HG02623 (cell line): Measurements from ENCODE around the gene PER1.
"Not testable (repeated sequence)": the region's sequence is repeated elsewhere in the genome, so short reads cannot be mapped to it uniquely, and the experiment has no call there.

ENCODE experiments used
- ATAC-seq: cut with Tn5 transposase; IDR thresholded peaks from one replicate; pipeline ENCODE4 v1.9.1; 2021; ENCODE audit warnings: moderate library complexity; ENCODE audit not compliant: unreplicated experiment

Gene PER1

DNA sequence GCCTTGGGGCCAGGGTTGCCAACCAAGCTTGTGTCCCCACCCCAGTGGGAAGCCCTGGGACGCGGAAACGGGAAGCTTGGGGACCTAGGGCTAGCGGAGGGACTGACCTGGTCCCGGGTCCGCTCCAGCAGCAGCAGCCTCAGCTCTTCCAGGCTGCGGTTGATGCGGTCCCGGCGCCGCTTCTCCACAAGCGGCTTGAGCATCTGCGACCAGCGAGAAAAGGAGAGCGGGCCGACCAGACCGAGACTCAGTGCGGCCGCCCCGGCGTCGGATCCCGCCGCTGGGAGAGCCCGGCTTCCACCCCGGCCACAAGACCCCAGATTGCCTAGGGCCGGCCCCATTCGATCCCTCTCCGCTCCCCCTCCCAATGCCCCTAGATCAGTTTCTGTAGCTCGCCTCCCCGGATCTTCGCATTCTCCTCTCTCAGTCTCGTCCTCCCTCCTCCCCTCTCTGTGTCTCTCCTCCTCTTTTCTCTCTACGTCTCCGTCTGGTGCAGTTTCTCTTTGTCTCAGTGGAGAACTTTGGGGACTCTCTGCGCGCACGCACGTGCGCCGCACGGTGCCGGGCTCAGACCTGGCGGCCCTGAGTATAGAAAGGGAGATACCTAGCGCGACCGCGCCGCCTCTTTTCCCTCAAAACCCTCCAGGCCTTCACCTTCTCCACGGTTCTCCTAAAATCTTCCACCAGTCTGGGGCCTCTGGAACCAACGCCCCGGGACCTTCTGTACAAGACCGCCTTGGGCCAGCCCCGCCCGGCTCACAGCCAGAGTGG, 29.1 kb downstream of the PER1 start:
- ATAC-seq, result no peak

DNA sequence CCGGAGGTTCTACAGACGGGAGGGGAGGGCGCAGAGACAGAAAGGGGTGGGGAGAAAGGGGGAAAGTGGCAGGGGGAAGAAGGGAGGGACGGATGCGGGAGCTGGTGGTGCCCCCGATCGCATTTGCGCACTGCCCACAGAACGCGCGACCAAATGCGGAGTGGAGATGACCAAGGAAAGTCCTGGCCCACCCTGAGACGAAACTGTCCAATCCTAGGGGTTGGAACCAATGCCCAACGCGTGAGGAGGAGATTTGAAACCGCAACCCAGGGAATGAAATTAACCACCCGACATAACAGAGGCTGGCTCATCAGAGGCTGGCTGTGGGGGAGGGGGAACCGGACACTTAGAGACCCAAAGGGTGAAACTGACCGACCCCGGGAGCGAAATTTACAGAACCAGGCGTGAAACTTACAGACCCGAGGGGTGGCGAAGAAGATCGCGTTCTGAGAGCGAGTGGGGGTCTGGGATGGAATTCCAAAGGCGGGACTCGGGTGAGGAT, 29.7 kb downstream of the PER1 start:
- ATAC-seq, result no peak

DNA sequence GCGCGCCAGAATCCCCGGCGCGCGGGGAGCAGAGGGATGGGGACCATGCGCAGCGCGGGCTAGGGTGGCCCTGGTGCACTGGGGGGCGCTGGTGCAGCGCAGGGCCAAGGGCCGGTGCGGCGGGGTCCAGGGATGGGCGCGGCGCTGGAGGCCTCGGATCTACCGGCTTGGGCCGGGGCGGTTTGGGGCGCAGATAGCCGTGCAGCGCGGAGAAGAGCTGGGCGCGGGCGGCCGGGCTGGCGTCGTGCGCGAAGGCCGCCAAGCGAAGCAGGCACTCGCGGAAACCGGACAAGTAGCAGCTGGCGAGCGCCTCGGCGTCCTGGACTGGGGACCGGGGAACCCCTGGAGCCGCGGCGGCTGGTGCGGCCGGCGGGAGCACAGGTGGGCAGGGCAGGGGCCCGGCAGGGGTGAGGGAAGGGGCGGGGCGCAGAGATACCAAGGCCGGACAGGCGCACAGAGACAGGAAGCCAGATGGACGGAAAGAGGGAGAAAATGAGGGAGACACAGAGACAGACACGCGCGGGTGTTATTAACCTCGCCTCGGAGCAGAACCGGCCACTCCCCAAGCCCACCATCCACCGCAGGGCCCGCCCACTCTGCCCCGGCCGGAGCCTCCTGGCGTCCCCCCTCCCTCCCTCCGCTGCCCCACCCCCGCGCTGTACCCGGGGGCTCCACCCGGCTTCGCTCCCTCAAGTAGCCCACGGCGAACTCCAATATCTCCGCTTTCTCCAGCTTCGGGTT, 30.4 kb downstream of the PER1 start:
- no peak for ATAC-seq

DNA sequence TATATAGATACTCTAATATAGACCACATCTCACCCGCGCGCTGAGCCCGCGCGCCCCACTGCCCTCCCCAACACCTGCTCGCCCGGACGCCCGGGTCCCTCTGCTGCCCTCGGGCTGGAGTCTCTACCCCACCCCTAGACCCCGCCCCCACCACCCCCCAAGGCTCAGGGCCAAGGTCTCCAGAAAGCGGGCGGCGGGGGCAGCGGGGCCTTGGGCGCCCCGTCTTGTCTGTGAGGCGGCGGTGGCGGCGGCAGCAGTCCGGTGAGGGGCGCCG, 30.9 kb downstream of the PER1 start:
- no peak for ATAC-seq

DNA sequence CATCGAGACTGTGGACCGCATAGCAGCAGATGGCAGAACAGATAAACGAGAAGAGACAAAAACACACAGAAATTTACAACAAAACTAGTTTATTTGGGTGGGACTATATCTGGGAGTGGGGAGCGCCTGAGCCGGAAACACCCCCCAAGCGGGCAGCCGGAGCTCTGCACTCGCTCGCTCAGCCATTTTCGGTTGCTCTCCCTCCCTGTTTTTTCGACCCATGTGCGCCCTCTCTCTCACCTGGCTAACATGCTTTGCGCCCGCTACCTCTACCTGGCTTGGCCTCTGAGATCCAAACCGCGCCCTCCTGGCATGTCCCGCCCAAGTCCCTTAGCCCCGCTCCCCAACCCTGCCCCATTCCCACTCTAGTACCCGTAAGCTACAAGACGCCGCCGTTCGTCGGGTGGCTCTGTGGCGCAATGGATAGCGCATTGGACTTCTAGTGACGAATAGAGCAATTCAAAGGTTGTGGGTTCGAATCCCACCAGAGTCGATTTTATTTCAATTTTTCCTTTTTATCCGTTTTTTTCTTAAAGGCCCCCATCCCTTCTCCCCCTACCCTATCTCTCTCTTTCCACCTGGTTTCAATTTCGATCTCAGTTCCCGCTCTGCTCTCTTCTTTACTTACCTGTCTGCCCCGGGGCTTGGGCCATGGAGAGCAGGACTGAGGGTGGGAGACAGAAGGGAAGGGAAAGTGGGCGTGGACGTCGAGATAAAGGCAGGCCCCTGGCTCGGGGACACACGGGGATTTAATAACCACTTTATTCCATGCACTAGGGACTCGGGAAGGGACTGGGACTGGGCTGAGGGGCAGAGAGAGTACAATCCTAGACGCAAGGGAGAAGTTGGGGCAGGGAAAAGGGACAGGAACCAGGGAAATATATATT, 31.4 kb downstream of the PER1 start:
- no peak for ATAC-seq

DNA sequence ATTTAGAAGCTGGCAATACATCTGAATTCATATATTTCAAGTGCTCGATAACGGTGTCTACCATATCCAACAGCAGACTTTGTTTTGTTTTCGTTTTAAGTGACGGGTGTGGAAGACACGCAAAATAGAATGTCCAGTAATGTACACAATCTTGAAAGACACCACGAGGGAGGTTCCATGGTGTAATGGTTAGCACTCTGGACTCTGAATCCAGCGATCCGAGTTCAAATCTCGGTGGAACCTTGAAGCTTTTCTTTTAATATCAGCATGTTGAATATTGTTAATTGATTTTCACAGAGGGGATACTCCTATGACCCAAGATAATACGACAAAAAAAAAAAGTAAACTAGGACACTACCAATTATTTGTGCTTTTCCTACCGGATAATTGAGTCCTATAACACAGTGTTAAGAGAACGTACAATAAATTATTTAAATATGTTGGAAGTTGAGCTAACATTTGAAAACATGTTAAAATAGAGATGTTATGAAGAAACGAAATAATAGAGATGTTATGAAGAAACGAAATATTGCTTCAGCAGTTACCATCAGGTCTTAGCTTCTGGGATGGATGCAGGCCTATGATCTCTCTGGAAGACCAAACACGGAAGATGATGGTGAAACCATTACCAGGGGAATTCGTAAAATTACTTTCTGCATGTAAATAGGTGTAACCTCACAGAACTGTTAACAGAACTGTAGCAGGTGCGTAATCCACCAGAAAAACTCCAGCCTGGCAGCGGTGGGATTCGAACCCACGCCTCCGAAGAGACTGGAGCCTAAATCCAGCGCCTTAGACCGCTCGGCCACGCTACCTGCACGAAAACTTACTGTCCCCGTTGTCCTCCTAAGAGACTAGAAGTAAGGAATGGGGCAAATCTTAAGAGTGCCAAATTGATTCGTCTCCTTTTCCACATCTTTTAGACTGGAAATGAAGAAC, 32.4 kb downstream of the PER1 start:
- ATAC-seq, result no peak

DNA sequence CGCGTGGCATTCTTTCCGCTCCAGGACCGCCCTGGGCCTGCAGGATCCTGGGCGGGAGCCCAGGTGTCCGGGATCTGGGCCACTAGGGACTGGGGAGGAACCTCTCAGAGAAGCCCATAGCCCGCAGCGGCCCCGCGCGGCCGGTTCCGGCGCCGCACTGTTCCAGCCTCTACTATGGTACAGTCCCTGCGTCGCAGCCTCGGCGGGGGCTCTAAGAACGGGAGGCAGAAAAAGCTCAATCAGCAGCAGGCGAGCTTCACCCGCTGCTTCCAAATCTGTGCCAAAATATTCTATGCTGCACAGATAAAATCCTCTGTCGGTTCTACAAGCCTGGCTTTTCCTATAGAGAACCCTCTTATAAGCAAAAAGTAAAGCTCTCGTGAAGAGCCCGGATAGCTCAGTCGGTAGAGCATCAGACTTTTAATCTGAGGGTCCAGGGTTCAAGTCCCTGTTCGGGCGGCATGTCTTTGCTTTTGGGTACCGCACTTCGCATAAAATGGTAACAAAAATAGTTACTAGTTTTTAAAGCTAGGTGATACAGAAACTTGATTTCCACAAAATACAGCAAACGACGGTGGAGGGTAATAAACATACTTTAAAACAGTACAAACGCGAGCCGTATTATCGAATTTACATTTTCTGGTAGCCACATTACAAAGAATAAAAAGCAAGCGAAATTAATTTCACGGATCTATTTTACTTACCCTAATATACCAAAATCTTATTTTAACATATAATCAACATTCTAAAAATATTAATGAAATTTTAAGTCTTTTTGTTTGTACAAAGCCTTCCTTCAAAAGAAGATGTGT, 33.2 kb downstream of the PER1 start:
- ATAC-seq, result no peak

DNA sequence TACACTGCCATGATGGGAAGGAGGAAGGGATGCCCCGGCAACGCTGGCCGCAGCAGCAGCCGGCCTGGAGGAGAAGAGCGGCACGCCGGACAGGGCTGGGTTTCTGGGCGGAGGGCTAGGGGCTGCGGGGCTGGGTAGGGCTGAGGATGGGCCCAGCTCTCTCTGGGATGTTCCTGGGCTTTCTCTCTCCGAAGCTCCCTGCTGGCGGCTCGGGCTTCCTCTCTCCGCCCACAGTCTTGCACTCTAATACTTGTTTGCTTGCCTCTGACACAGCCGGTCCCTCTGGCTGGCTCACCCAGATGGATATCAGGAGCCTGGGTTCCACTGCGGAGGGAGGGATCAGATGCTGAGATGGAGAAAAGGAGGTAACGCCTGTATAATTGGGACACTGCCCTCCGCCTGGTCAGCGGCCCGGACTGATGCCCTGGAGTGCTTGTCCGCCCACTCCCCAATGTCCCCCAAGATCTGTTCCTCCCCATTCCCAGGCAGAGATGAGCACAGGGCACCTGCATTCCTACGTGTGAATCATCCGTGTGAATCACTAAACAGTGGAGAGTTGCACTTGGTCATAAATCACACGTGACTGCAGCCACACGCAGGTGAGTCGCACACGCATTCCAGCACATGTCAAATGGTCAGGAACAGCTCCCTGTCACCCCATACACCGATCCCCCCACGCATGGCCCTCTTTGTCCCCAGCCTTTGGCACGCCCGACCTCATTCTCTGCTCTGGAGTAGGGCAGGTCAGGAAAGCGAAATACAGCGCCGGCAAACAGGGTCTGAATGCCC, 34.0 kb downstream of the PER1 start, which contains the start of gene ALOXE3:
Gene ALOXE3, minus strand, starts transcription at position 535 of the 789 bp plus-strand sequence. Its CDS starts 524 bp downstream, at position 11.
- no peak for ATAC-seq

DNA sequence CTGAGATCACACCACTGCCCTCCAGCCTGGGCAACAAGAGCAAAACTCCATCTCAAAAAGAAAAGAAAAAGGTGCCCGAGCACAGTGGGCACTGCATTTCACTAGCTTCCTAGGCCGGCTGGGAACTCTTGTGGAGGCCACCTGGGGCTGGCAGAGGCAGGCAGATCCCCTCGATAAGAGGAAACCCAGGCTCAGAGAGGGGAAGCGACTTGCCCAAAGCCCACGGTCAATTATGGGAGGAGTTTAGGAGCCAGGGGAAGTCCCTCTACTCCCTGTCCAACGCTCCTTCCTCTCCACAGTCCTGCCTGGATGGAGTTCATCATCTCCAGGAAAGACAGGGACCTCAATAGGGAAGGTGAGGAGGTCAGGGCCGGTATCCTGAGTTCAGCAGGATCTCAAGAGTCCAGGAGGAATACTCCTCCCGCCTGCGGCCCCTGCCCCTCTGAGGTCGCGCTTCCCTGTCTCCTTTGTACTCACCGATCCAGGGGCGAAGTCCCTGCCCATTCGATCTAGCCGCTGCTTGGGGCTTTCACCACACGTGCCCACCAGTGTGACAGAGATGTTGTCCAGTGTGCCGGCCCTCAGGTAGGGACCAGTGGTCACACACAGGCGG, 34.7 kb downstream of the PER1 start:
- ATAC-seq, result no peak

DNA sequence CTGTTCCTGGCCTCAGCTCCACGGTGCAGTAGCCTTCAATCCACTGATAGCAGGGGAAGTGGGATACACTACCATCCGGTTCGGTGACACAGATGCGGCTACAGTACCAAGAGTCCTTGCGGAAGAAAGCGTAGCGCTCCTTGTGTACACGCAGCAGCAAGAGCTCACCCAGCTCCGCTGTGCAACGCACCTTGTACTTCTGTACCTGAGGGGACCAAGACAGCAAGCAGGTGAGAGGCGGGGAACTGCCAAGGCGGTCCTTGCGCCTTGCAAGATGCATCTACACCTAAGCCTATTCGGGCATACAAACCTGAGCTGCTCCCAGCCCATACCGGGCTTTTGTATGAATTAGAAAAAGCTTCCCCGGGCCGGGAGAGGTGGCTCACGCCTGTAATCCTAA, 35.4 kb downstream of the PER1 start:
- no peak for ATAC-seq

DNA sequence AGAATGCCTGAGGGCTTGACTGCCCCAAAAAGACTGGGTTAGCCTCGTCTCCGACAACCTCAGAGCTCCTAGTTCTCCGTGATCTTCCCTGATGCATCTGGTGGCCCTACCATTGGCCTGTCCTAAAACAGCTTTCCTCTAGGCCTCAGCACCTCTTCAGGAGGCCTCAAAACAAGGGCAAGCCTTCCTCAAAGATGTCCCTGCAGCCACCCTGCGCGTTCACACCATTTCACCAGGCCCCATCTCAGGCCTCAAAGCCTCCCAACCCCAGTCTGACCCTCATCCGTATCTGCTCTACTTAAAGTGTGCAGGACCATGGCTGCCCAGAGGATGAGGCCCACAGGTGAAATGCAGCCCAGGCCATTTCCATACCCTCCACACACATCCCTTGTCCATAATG, 41.3 kb downstream of the PER1 start:
- ATAC-seq, result no peak

DNA sequence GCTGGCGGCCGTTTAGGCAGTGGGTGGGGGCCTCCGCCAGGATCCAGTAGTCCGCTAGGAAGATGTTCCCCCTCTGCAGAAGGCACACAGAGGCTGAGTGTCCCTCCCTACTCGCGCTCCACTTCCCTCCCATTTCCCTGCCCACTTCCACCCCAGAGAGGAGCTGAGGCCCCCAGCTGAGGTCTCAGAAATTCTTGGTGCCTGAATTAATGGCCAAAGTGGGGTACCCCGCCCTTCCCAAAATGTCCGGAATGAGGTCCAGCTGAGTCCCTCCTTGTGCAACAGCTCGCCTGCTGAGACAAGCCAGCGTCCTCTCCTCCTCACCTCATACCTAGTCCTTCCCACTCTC, 41.8 kb downstream of the PER1 start:
- no peak for ATAC-seq

DNA sequence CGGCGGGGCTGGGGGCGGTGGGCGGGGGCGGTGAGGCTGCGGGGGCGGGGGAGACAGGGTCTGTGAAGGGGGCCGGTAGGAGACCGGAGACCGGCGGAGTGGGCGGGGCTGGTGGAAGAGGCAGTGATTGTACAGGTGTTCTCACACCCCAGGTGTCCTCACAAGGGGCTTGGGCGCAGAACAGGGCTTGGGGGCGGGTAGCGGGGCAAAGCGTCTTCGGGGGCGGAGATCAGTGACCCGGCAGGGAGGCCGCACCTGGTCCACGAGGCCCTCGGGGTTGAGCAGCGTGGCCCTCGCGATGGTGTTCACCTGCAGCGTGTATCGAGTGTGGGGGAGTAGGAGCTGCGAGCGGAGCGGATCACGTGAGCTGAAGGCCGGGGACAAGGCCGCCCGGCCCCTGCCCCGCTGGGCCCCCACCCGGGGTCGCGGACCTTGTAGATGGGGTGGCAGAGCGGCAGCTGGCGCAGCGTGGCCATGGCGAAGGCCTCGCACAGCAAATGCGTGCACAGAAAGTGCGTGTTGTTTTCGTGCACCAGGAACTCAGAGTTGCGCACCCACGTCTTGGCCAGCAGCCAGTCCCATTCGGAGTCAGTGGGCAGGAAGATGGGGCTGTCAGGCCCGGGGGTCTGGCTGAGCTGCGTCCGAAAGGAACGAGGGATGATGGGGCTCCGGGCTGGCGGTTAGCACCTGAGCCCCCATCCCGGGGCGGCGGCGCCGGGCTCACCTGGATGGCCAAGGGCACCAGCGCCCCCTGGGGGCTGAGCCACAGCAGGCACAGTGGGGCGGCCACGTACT, 42.3 kb downstream of the PER1 start:
- no peak for ATAC-seq

DNA sequence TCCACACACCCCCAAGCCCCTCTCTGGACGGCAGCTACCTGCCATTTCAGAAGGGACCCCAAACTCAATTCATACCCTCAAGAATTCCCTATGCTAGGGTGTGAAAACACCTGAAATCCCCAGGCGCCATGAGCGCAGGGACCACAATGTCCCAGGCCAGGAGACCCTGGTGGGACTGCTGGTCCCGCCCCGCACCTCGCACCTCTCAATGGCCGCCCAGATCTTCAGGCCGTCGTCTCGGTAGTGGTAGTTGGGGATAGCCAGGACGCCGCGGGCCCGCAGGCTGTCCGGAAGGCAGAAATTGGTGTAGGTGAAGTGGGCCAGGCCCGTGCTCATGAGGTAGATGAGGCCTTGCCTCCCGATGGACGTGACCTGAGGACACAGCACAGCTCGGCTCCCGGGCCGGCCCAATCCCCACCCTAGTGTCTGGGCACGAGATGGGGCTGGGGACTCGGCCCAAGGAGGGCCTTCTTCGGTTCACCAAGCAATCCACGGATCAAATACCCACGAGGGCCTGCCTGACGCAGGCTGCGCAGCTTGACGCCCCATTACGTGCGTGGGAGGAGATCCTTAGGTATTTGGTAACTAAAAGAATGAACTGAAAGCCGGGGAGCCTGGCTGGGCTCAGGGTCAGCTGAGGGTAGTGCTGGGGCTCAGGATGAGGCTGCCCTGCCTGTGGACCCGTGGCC, 43.1 kb downstream of the PER1 start:
- no peak for ATAC-seq

DNA sequence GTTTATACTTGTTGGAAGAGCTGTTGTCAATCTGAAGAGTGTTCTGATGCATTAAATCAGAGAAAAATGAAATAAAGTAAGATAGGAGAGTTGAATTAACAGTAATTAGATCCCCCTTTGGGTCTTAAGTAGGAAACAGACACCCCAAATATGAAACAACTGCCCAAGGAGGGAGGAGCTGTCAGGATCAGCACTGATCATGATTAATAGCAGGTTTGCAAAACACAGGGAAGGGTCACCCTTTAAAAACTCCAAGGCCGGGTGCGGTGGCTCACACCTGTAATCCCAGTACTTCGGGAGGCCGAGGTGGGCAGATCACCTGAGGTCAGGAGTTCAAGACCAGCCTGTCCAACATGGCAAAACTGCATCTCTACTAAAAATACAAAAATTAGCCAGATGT, 45.2 kb downstream of the PER1 start:
- not testable (repeated sequence) for ATAC-seq

DNA sequence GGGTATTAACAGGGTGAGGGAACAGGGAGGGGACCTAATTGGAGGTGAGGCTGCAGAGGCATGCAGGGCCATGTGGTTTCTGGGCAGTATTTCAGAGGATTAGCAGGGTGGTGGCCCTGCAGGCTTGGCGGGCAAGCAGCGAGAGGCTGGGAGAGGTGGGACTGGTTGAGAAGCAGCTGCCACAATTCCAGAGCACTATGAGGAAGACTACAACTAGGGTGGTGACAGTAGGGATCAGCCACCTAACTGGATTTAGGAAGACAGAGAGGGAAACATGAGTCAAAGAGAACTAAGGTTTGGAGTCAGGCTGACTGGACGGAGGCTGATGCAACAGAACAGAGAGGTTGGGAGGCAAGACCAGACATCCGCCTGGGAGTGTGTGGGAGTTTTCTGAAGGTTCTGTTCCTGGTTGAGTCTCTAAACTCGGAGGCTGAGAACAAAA, 46.2 kb downstream of the PER1 start:
- ATAC-seq, result no peak

DNA sequence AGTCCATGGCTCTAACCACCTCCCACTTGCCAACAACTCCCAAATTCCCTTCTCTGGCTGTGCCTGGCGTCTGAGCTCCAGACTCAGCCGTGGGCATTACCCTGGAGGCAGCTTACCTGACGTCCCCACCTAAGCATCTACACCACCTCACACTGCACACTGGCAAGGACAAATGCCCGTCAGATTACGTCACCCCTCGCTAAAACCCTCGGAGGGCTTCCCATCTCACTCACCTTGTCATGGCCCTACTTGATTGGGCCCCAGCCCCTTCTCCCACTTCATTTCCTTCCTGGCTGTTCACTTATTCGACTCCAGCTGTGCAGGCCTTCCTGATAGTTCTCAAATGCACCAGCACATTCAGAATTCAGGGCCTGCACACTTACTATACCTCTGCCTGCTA, 47.3 kb downstream of the PER1 start:
- ATAC-seq, result no peak
